OCI-LY1 (cell line): ENCODE results near the gene CCDC154.

Experiments
- EZH2 ChIP-seq: fragments of 200-600 bp; sonication (generic), shearing (Covaris generic); IDR thresholded peaks from 2 replicates; pipeline ENCODE4 v1.8.0; 2017; ENCODE audit warnings: borderline replicate concordance, mixed run types, mild to moderate bottlenecking, antibody characterized with exemption, low read length, moderate library complexity, mixed read lengths
- TF ChIP-seq, protein P1 (sequence below): fragments of 200-600 bp; sonication (generic), shearing (Covaris generic); IDR thresholded peaks from 2 replicates; pipeline ENCODE4 v1.5.1; 2017; ENCODE audit warnings: mild to moderate bottlenecking, antibody characterized with exemption, low read length, moderate library complexity, mixed read lengths

DNA sequence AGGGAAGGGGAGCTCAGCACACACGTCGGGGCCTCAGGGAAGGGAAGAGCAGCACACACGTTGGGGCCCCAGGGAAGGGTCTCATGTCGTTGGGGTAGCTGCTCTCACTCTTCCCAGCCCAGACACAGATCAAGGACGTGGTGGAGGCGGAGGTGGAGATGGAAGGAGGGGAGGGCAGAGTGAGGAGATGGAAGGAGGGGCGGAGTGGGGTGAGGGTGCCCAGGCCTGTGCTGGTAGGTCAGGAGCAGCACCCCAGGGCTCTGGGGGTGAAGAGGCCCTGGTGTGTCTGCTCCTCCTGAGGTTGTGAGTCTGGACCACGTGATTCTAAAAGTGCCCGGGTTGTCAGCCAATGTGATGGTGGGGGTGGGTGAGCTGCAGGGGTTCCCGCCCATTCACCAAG lies 15.6 kb upstream of the CCDC154 start:
- TF ChIP-seq, protein P1, sequence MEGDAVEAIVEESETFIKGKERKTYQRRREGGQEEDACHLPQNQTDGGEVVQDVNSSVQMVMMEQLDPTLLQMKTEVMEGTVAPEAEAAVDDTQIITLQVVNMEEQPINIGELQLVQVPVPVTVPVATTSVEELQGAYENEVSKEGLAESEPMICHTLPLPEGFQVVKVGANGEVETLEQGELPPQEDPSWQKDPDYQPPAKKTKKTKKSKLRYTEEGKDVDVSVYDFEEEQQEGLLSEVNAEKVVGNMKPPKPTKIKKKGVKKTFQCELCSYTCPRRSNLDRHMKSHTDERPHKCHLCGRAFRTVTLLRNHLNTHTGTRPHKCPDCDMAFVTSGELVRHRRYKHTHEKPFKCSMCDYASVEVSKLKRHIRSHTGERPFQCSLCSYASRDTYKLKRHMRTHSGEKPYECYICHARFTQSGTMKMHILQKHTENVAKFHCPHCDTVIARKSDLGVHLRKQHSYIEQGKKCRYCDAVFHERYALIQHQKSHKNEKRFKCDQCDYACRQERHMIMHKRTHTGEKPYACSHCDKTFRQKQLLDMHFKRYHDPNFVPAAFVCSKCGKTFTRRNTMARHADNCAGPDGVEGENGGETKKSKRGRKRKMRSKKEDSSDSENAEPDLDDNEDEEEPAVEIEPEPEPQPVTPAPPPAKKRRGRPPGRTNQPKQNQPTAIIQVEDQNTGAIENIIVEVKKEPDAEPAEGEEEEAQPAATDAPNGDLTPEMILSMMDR: no peak
- TF ChIP-seq EZH2: no peak
